Omental fat pad (tissue), 4 donors: ENCODE measurements around the gene IGFL1. TPM values are rescaled to one million over a fixed set of nuclear protein-coding genes. Genes with fewer than 3 reads are reported as not detected.

ENCODE experiments used
- ATAC-seq: fragments of 150-250 bp; one replicate; pipeline ENCODE4 v1.9.1; 2016; ENCODE audit warnings: mild to moderate bottlenecking, moderate library complexity; ENCODE audit not compliant: low FRiP score
- DNase-seq: peaks from one replicate; pipeline ENCODE4 v3.0.0-alpha.2; 2019; ENCODE audit warnings: low spot score
- total RNA-seq, 4 donors: library from RNA; depleted of rRNA; stranded (reverse); fragments of >200 nt; gene quantifications; one replicate each; pipeline ENCODE4 v1.1.0, GENCODE V29; 2016
- TF ChIP-seq, protein P1 (sequence below), 3 donors: fragments of 450-650 bp; IDR thresholded peaks; one replicate each; pipeline ENCODE4 v1.5.1; 2016 to 2017; ENCODE audit warnings: antibody characterized with exemption in 3 of 3, mild to moderate bottlenecking in 3 of 3, moderate library complexity in 2 of 3

The IGFL1 gene
- total RNA-seq, 4 donors from 2014 or later, result not detected

DNA sequence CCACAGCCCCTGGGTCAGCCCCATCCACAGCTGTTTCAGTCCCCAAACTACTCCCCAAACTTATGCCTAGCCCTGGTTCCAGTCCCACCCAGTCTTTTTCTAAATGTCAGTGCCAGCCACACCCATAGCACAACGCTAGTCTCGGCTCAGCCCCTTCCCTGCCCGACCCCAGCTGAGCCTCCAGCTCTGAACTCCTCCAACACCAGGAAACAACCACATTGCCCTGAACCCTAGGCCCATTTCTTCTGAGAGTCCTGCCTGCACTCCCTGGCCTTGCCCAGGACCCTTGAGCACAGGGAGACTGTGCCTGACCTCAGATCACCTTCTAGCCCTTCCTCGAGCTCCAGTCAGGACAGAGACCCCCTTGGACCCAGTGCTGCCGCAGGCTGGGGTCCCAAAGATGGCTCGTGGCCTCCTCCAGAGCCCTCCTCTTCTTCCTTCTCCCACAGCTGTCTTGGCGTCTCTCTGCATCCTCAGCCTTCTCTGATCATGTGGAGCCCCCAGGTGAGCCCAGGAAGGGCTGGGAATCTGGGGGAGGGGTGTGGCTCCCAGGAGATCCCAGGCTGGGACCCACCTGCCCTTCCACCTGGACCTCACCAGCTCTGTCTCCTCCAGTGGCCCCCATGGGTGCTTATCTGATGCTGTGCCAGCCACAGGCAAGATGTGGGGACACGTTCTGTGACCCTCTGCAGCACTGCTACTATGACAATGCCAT, 33.0 kb upstream of the IGFL1 start:
- DNase-seq (no peak), ATAC-seq (no peak)
- TF ChIP-seq, protein P1, sequence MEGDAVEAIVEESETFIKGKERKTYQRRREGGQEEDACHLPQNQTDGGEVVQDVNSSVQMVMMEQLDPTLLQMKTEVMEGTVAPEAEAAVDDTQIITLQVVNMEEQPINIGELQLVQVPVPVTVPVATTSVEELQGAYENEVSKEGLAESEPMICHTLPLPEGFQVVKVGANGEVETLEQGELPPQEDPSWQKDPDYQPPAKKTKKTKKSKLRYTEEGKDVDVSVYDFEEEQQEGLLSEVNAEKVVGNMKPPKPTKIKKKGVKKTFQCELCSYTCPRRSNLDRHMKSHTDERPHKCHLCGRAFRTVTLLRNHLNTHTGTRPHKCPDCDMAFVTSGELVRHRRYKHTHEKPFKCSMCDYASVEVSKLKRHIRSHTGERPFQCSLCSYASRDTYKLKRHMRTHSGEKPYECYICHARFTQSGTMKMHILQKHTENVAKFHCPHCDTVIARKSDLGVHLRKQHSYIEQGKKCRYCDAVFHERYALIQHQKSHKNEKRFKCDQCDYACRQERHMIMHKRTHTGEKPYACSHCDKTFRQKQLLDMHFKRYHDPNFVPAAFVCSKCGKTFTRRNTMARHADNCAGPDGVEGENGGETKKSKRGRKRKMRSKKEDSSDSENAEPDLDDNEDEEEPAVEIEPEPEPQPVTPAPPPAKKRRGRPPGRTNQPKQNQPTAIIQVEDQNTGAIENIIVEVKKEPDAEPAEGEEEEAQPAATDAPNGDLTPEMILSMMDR (IDR thresholded peaks at IDR 0.05), result no peak

DNA sequence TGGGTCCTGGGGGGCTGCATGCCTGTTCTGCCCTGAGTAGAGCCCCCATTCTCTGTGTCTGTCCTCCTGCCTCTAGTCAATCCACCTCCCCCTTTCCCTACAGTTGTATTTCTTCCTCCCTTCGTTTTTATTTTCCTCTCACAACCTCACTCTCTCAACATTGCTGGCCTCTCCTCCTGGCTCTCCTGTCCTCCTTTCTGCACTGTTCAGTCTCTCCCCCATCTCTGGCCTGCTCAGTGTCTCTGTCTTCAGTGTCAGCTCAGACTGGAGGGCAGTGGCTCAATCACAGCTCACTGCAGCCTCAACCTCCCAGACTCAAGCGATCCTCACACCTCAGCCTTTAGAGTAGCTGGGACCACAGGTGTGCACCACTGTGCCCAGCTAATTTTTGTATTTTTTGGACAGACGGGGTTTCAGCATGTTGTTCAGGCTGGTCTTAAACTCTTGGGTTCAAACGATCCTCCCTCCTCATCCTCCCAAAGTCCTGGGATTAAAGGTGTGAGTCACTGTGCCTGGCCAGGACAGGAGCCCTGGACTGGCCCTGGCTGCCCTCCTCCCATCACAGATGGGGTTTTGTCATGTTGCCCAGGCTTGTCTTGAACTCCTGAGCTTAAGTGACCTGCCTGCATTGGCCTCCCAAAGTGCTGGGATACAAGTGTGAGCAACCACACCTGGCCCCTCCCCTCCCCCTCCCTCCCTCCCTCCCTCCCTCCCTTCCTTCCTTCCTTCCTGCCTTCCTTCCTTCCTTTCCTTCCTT, 32.0 kb upstream of the IGFL1 start:
- ATAC-seq, result no peak

DNA sequence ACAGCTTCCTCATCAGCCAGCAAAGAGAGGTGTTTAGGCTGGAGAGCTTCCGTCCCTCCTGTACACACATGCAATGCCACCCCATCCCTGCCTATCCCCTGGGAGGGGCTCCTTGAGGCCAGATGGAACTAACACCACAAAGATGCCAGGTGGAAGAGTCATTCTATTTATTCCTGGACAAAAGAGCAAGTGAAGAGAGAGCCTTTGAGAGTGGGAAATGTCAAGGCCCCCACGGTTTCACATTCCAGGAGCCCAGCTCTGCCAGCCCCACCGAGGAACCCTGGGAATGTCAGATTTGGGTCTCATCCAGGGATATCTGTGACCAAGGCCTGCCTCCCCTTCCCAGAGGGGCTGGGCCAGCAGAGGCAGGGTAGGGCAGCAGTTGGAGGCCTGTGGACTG, 30.8 kb upstream of the IGFL1 start:
- ATAC-seq (no peak), DNase-seq (no peak)
- TF ChIP-seq, protein P1 (IDR thresholded peaks at IDR 0.05), result no peak

More for the DNA sequence above, 32.0 kb upstream of the IGFL1 start:
- TF ChIP-seq, protein P1 (IDR thresholded peaks at IDR 0.05), result no peak
- no peak for DNase-seq

DNA sequence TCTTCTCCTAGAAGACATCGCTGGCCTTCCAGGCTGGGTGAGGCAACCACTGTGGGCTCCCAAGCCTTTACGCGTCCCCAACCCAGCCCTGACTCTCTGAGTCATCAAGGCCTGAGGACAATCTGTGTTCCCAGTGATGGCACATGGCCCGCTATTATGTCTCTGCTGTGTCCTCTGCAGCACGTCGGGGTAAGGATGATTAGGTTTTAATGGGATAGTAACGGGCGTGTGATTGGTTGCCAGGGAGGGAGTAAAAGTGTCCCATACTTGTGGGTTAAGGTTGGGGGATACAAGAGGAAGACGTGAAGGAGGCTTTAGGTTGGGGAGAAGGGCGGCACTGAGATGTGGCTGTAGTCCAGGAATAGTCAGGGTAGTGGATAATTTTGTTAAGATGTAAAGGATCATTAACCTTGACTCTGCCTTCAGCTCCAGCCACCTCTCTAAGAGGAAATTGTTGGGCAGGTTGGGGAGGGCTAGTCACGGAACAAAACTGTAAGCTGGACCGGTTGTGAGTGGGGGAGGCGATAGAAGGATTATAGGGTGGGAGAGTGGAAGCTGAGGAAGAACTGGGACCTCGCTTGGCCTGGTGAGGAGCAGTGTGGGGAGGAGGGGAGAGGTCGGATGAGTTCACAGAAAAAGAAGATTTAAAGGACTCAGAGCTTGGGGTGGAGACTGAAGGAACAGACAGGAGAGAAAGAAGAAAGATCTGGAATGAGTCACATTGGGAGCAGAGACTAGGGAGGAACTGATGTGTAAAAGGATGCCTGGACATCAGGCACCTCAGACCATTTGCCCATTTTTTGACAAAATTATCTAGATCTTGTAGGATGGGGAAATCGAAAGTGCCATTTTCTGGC, 27.9 kb upstream of the IGFL1 start:
- ATAC-seq (no peak), DNase-seq (no peak)
- TF ChIP-seq, protein P1 (IDR thresholded peaks at IDR 0.05), result no peak

DNA sequence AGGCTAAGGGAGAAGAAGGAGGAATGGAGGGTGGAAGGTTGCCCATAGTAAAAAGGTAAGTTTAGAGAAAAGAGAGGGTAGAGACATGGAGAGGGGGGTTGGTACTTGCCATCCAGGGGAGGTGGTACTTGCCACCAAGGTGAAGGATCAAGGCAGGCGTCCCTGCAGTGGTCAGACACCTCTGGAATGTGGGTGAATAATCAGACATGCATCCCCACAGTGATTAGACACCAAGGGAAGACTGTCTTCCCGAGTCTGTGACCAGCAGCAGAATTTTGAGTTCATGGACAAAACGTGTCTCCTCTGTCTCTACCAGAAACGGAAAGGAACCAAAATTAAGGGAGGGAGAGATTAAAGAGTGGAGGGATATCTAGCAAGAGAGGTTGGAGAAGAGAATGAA, 27.1 kb upstream of the IGFL1 start:
- DNase-seq (no peak), ATAC-seq (no peak)
- TF ChIP-seq, protein P1 (IDR thresholded peaks at IDR 0.05), result no peak

DNA sequence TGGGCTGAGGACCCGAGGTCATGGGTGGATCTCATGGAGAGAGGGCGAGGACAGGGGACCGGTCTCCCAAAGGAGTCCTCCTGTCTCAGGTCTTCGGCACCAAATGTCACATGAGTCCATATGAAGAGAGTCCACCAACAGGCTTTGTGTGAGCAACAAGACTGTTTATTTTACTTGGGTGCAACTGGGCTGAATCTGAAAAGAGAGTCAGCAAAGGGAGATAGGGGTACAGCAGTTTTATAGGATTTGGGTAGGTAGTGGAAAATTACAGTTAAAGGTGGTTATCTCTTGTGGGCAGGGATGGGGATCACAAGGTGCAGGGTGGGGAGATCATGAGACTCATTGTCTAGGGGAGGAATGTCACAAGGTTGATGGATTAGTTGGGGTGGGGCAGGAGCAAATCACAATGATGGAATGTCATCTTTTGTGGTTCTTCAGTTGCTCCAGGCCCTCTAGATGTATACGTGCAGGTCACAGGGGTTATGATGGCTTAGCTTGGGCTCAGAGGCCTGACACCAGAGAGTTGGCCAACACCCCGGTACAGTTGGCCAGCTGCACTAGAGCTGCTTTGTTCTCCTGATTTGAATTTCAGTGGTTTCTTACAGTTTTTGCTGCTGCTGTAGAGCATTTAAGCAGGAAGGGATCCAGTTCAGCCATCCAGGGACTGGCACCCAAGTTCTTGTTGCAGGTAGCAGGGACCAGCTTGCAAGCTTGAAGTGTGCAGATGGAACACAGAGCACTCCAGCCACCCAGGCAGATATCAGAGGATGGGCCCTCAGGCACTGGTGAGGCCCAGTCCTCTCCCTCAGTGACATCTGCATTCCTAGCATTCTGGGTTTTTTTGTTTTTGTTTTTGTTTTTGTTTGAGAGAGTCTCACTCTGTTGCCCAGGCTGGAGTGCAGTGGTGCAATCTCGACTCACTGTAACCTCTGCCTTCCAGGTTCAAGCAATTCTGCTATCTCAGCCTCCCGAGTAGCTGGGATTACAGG, 26.4 kb upstream of the IGFL1 start:
- DNase-seq, result no peak
- TF ChIP-seq, protein P1 (IDR thresholded peaks at IDR 0.05), result no peak

More for the DNA sequence above, 26.4 kb upstream of the IGFL1 start:
- ATAC-seq, result no peak
